Measurements from ENCODE around the gene BTBD2. TPM values are rescaled to one million over a fixed set of nuclear protein-coding genes. Genes with fewer than 3 reads are reported as not detected.

The BTBD2 gene
- total and polyA plus RNA-seq, 2 experiments from 2014 or later = 126 to 155 TPM

DNA sequence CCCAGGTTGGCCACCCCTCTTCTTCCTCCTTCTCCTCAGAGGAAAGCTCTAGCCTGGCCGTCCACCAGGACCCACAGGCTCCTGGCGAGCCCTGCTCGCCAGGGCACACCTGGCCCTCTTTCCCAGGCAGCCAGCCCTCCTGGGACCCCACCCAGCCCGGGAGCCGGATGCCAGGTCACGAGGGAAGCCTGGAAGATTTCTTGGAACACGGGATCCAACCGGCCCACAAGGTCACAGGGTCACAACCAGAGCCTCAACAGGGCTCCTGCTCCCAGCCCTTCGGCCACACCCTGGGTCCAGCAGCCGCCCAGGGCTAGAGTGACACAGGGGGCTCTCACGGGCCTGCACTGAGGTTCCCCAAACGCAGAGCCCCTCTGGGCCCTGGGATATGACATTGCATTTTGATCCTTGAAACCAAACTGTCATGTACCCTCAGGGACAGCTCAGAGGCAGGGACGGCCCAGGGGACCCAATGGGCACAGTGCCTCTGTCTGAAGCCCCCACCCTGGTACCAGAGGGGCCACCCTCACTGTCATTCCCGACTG lies 30.1 kb upstream of the BTBD2 start:
- DNase-seq (ENCODE audit: low read depth in 1 of 2, low spot score in 1 of 2) = no peak
- Histone ChIP-seq H3K27ac (no peak overlapping the region), H3K4me1 (ENCODE audit: low read depth) (peaks cover 28% of the 10 kb centered on the region), H3K27me3 (no peaks in the 10 kb centered on the region), H3K36me3 (no peaks in the 10 kb centered on the region), H3K4me3 (no peak overlapping the region), H3K9me3 (ENCODE audit: low read depth) (no peaks in the 10 kb centered on the region)
- TF ChIP-seq, protein P1, sequence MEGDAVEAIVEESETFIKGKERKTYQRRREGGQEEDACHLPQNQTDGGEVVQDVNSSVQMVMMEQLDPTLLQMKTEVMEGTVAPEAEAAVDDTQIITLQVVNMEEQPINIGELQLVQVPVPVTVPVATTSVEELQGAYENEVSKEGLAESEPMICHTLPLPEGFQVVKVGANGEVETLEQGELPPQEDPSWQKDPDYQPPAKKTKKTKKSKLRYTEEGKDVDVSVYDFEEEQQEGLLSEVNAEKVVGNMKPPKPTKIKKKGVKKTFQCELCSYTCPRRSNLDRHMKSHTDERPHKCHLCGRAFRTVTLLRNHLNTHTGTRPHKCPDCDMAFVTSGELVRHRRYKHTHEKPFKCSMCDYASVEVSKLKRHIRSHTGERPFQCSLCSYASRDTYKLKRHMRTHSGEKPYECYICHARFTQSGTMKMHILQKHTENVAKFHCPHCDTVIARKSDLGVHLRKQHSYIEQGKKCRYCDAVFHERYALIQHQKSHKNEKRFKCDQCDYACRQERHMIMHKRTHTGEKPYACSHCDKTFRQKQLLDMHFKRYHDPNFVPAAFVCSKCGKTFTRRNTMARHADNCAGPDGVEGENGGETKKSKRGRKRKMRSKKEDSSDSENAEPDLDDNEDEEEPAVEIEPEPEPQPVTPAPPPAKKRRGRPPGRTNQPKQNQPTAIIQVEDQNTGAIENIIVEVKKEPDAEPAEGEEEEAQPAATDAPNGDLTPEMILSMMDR (IDR thresholded peaks at IDR 0.05; ENCODE audit: low read depth, low read length) = no peak

DNA sequence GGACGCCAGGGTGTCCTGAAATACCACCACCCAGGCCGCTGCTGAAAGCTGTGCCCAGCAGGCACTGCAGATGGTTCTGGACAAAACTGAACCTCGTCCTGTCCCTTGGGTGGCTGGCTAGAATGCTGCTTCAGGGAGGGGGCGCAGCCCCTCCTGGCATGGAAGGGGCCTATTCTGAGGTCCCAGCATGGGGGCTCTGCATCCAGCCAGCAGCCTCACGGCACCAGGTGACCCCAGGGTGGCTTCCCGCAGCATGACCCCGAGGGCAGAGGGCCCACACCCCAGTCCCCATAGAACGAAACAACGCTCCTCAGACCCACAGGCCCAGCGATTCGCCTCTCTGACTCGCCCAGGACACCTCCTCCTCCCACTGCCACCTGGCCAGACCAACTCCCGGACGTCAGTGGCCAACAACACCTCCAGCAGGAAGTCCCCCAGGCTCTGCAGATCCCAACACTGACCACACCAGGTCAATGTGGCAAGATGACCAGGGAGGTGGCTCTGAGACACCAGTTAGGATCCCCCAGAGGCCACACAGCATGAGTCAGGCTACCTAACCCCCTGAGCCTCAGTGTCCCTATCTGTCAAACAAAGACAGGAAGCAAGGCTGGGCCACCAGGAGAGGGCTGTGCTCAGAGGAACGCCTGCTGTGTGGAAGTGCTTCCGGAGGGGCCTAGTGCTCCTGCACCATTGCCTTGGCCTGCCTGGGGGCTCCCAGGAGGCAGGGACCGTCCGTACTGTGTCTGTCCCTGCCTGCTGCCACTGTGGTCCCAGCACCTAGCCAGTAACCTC lies 29.4 kb upstream of the BTBD2 start:
- Histone ChIP-seq H3K9me3 (ENCODE audit: low read depth) (no peaks in the 10 kb centered on the region), H3K36me3 (no peaks in the 10 kb centered on the region), H3K4me1 (ENCODE audit: low read depth) (peaks cover 32% of the 10 kb centered on the region), H3K4me3 (no peak overlapping the region), H3K27me3 (no peaks in the 10 kb centered on the region), H3K27ac (no peak overlapping the region)
- TF ChIP-seq, protein P1 (IDR thresholded peaks at IDR 0.05; ENCODE audit: low read depth, low read length) = no peak
- DNase-seq (ENCODE audit: low read depth in 1 of 2, low spot score in 1 of 2) = no peak

GRCh38 chr19:2043961-2044708 lies 28.6 kb upstream of the BTBD2 start:
- Histone ChIP-seq H3K4me3 (no peak overlapping the region), H3K36me3 (no peaks in the 10 kb centered on the region), H3K9me3 (ENCODE audit: low read depth) (no peaks in the 10 kb centered on the region), H3K4me1 (ENCODE audit: low read depth) (peaks cover 25% of the 10 kb centered on the region), H3K27ac (peak overlapping the region; percentile 14), H3K27me3 (no peaks in the 10 kb centered on the region)
- DNase-seq (ENCODE audit: low read depth in 1 of 2, low spot score in 1 of 2) = no peak
- TF ChIP-seq, protein P1 (IDR thresholded peaks at IDR 0.05; ENCODE audit: low read depth, low read length) = no peak

- peaks cover 22% of the 10 kb centered on the region for H3K4me1 ChIP-seq (ENCODE audit: low read depth)
- no peaks in the 10 kb centered on the region for H3K27me3 ChIP-seq
- TF ChIP-seq, protein P1 (IDR thresholded peaks at IDR 0.05; ENCODE audit: low read depth, low read length) = no peak
- H3K9me3 ChIP-seq (ENCODE audit: low read depth) = no peaks in the 10 kb centered on the region
- H3K4me3 ChIP-seq = no peak overlapping the region
- no peaks in the 10 kb centered on the region for H3K36me3 ChIP-seq
- no peak for DNase-seq (ENCODE audit: low read depth in 1 of 2, low spot score in 1 of 2)
- H3K27ac ChIP-seq = no peak overlapping the region
Observed at GRCh38 chr19:2043251-2043641, 27.7 kb upstream of the BTBD2 start.

- Histone ChIP-seq H3K36me3 (no peaks in the 10 kb centered on the region), H3K4me3 (peak overlapping the region; percentile 8), H3K9me3 (ENCODE audit: low read depth) (no peaks in the 10 kb centered on the region), H3K27me3 (no peaks in the 10 kb centered on the region), H3K27ac (peak overlapping the region; percentile 47), H3K4me1 (ENCODE audit: low read depth) (peaks cover 22% of the 10 kb centered on the region)
- DNase-seq (ENCODE audit: low read depth in 1 of 2, low spot score in 1 of 2) = peak in 1 of 2 donors; percentile 39
- TF ChIP-seq, protein P1 (IDR thresholded peaks at IDR 0.05; ENCODE audit: low read depth, low read length) = no peak
Observed at GRCh38 chr19:2042485-2043250, 27.2 kb upstream of the BTBD2 start.
